Stimulated activated CD4-positive, alpha-beta T cell treated with anti-CD3 and anti-CD28 coated beads, Interleukin-4, amount 100 ng/mL, for 24 hours (primary cell): Measurements from ENCODE around the gene CCZ1.
"Not testable (repeated sequence)": the region's sequence is repeated elsewhere in the genome, so short reads cannot be mapped to it uniquely, and the experiment has no call there.

Experiments used
- DNase-seq: peaks from one replicate; pipeline ENCODE4 v3.0.0-alpha.2; 2020

CCZ1 gene

GRCh38 chr7:5898480-5899224, at the start of gene CCZ1:
CCZ1 (plus strand) TSS chr7:5898733; CDS start chr7:5898800, 67 bp downstream.
- DNase-seq, result peak; percentile 50

- DNase-seq, result no peak
These were observed 47.6 kb upstream of the CCZ1 start for GRCh38 chr7:5850944-5851343.

- DNase-seq, result no peak
These were observed 43.8 kb upstream of the CCZ1 start for GRCh38 chr7:5854738-5855137.

- DNase-seq, result not testable (repeated sequence)
These were observed 41.4 kb upstream of the CCZ1 start for GRCh38 chr7:5857041-5857575.

- DNase-seq, result peak; percentile 27
These were observed 40.0 kb upstream of the CCZ1 start for GRCh38 chr7:5858494-5858893.

GRCh38 chr7:5861281-5861680, 37.3 kb upstream of the CCZ1 start:
- not testable (repeated sequence) for DNase-seq

- not testable (repeated sequence) for DNase-seq
These were observed 35.7 kb upstream of the CCZ1 start for GRCh38 chr7:5862753-5863366.

GRCh38 chr7:5865279-5865931, 33.1 kb upstream of the CCZ1 start:
- not testable (repeated sequence) for DNase-seq

- no peak for DNase-seq
These were observed 31.5 kb upstream of the CCZ1 start for GRCh38 chr7:5867060-5867459.

- DNase-seq, result not testable (repeated sequence)
These were observed 29.6 kb upstream of the CCZ1 start for GRCh38 chr7:5868928-5869341.

GRCh38 chr7:5869691-5870090, 28.8 kb upstream of the CCZ1 start:
- DNase-seq, result no peak

GRCh38 chr7:5870311-5870710, 28.2 kb upstream of the CCZ1 start:
- no peak for DNase-seq

GRCh38 chr7:5872326-5872725, 26.2 kb upstream of the CCZ1 start:
- DNase-seq, result no peak

- DNase-seq, result not testable (repeated sequence)
These were observed 18.9 kb upstream of the CCZ1 start for GRCh38 chr7:5879591-5879990.

GRCh38 chr7:5880106-5880505, 18.4 kb upstream of the CCZ1 start:
- not testable (repeated sequence) for DNase-seq

GRCh38 chr7:5884431-5884830, 14.1 kb upstream of the CCZ1 start:
- not testable (repeated sequence) for DNase-seq

GRCh38 chr7:5888021-5888420, 10.5 kb upstream of the CCZ1 start:
- not testable (repeated sequence) for DNase-seq

- DNase-seq, result not testable (repeated sequence)
These were observed 8.3 kb upstream of the CCZ1 start for GRCh38 chr7:5890244-5890643.

- DNase-seq, result no peak
These were observed 6.0 kb upstream of the CCZ1 start for GRCh38 chr7:5892498-5892897.

GRCh38 chr7:5897369-5897919, 1.1 kb upstream of the CCZ1 start:
- DNase-seq, result not testable (repeated sequence)

GRCh38 chr7:5903002-5903401, 4.5 kb downstream of the CCZ1 start:
- not testable (repeated sequence) for DNase-seq

GRCh38 chr7:5904726-5905125, 6.2 kb downstream of the CCZ1 start:
- not testable (repeated sequence) for DNase-seq

GRCh38 chr7:5908835-5909234, 10.3 kb downstream of the CCZ1 start:
- DNase-seq, result not testable (repeated sequence)
